Smooth muscle cell (in vitro differentiated cells): ENCODE data around the gene IL32. TPM values are rescaled to one million over a fixed set of nuclear protein-coding genes. Genes with fewer than 3 reads are reported as not detected.
"Not testable (repeated sequence)": the region's sequence is repeated elsewhere in the genome, so short reads cannot be mapped to it uniquely, and the experiment has no call there.

Experiments
- DNase-seq: peaks from one replicate; lab custom pipeline; 2025; ENCODE audit not compliant: unreplicated experiment; lab: John Stamatoyannopoulos, UW
- H2AFZ ChIP-seq: fragments of 200-600 bp; sonication (generic); 2 replicates; pipeline ENCODE4 v1.6.0; 2016; ENCODE audit warnings: antibody characterized with exemption, low read depth, mild to moderate bottlenecking
- H3F3A ChIP-seq: fragments of 200-600 bp; sonication (generic); 2 replicates; pipeline ENCODE4 v1.6.0; 2017; ENCODE audit warnings: antibody characterized with exemption, low read depth
- H3K27ac ChIP-seq: fragments of 200-600 bp; sonication (generic); 2 replicates; pipeline ENCODE4 v1.5.1; 2016; ENCODE audit warnings: low read depth, mild to moderate bottlenecking
- H3K27me3 ChIP-seq: fragments of 200-600 bp; sonication (generic); 2 replicates; pipeline ENCODE4 v1.6.1; 2016; ENCODE audit warnings: low read depth, mild to moderate bottlenecking
- H3K36me3 ChIP-seq: fragments of 200-600 bp; sonication (generic); 2 replicates; pipeline ENCODE4 v1.5.1; 2016; ENCODE audit warnings: low read depth
- H3K4me1 ChIP-seq: fragments of 200-600 bp; sonication (generic); 2 replicates; pipeline ENCODE4 v1.5.1; 2016; ENCODE audit warnings: low read depth
- H3K4me2 ChIP-seq: fragments of 200-600 bp; sonication (generic); 2 replicates; pipeline ENCODE4 v1.6.0; 2016; ENCODE audit warnings: mild to moderate bottlenecking
- H3K4me3 ChIP-seq: fragments of 200-600 bp; sonication (generic); 2 replicates; pipeline ENCODE4 v1.5.1; 2016; ENCODE audit warnings: mild to moderate bottlenecking
- H3K79me2 ChIP-seq: fragments of 200-600 bp; sonication (generic); 2 replicates; pipeline ENCODE4 v1.6.0; 2016; ENCODE audit warnings: low read depth, mild to moderate bottlenecking
- H3K9ac ChIP-seq: fragments of 200-600 bp; sonication (generic); 2 replicates; pipeline ENCODE4 v1.6.0; 2016; ENCODE audit warnings: low read depth
- H3K9me3 ChIP-seq: fragments of 200-600 bp; sonication (generic); replicated peaks from 2 replicates; pipeline ENCODE4 v1.5.1; 2016; ENCODE audit warnings: low read depth
- H4K20me1 ChIP-seq: fragments of 200-600 bp; sonication (generic); 2 replicates; pipeline ENCODE4 v1.6.0; 2016; ENCODE audit warnings: low read depth
- CTCF ChIP-seq: fragments of 200-600 bp; sonication (generic); IDR thresholded peaks from 2 replicates; pipeline ENCODE4 v1.5.1; 2017; ENCODE audit warnings: borderline replicate concordance, mild to moderate bottlenecking, antibody characterized with exemption; ENCODE audit not compliant: insufficient read depth, poor library complexity, severe bottlenecking
- WGBS: methylation state at CpG from one replicate; pipeline ENCODE4 v1.1.7; 2016; ENCODE audit warnings: low lambda C conversion rate; 5-methylcytosine and 5-hydroxymethylcytosine counted together
- polyA plus RNA-seq: library from polyadenylated mRNA; unstranded; fragments of >200 nt; fragmentation: Nextera tagmentation; extraction: Ambion mirVana; gene quantifications from 2 replicates; pipeline ENCODE4 v1.2.1, GENCODE V29; 2016
- total RNA-seq: library from RNA; depleted of rRNA; stranded (reverse); fragments of >200 nt; gene quantifications from 2 replicates; pipeline ENCODE4 v1.2.3, GENCODE V29; 2014

The IL32 gene
- total and polyA plus RNA-seq, 2 experiments from 2014 or later: 26.3 to 27.7 TPM

- no peaks in the 10 kb centered on the region for H3K79me2 ChIP-seq
These were observed 8.0 kb downstream of the IL32 start for GRCh38 chr16:3073448-3073847.

GRCh38 chr16:3074860-3075522 lies 9.6 kb downstream of the IL32 start:
- H3K4me3 ChIP-seq: no peak overlapping the region
- H4K20me1 ChIP-seq: no peaks in the 10 kb centered on the region
- no peak for DNase-seq
- H3K27ac ChIP-seq: no peak overlapping the region
- no peaks in the 10 kb centered on the region for H3K27me3 ChIP-seq
- H3K4me1 ChIP-seq: no peaks in the 10 kb centered on the region
- no peaks in the 10 kb centered on the region for H3K36me3 ChIP-seq
- H3K9me3 ChIP-seq: no peaks in the 10 kb centered on the region
- H2AFZ ChIP-seq: no peak overlapping the region
- H3F3A ChIP-seq: no peaks in the 10 kb centered on the region
- H3K9ac ChIP-seq: no peak overlapping the region
- no peak overlapping the region for H3K4me2 ChIP-seq
- no peaks in the 10 kb centered on the region for H3K79me2 ChIP-seq
- TF ChIP-seq CTCF: no peak
- 81% methylated on average over 8 of the region's 9 CpGs for WGBS

More at GRCh38 chr16:3073448-3073847, 8.0 kb downstream of the IL32 start:
- Histone ChIP-seq H3K36me3 (no peaks in the 10 kb centered on the region), H4K20me1 (no peaks in the 10 kb centered on the region), H3K4me1 (no peaks in the 10 kb centered on the region), H3K27me3 (no peaks in the 10 kb centered on the region), H3K9ac (no peak overlapping the region), H3K4me3 (no peak overlapping the region), H3K9me3 (no peaks in the 10 kb centered on the region), H3K27ac (no peak overlapping the region), H3K4me2 (no peak overlapping the region), H2AFZ (no peak overlapping the region), H3F3A (no peaks in the 10 kb centered on the region)
- WGBS: 94% methylated on average over 7 of the region's 7 CpGs
- no peak for DNase-seq
- TF ChIP-seq CTCF: no peak

GRCh38 chr16:3075523-3075915 lies 10.1 kb downstream of the IL32 start:
- TF ChIP-seq CTCF: no peak
- DNase-seq: no peak
- Histone ChIP-seq H3K4me2 (no peak overlapping the region), H3K4me1 (no peaks in the 10 kb centered on the region), H3K27ac (no peak overlapping the region), H3K27me3 (no peaks in the 10 kb centered on the region), H3K4me3 (no peak overlapping the region), H2AFZ (no peak overlapping the region), H4K20me1 (no peaks in the 10 kb centered on the region), H3K79me2 (no peaks in the 10 kb centered on the region), H3K9ac (no peak overlapping the region), H3K9me3 (no peaks in the 10 kb centered on the region), H3K36me3 (no peaks in the 10 kb centered on the region), H3F3A (no peaks in the 10 kb centered on the region)
- 76% methylated on average over 10 of the region's 10 CpGs for WGBS

- H3K27ac ChIP-seq, H2AFZ ChIP-seq, H3K9ac ChIP-seq, H3K9me3 ChIP-seq, H3K36me3 ChIP-seq, DNase-seq, H3K79me2 ChIP-seq, H4K20me1 ChIP-seq, H3K4me1 ChIP-seq, H3K4me3 ChIP-seq, H3F3A ChIP-seq, H3K4me2 ChIP-seq, H3K27me3 ChIP-seq: not testable (repeated sequence)
- 90% methylated on average over 5 of the region's 6 CpGs for WGBS
These were observed 10.5 kb downstream of the IL32 start for GRCh38 chr16:3075946-3076345.
